Stimulated activated naive B cell treated with anti-CD40 and anti-IgM and Interleukin-4, amounts not matched to agents 10 μg/mL and 1 μg/mL and 100 μg/mL, for 72 hours (primary cell): ENCODE data around the gene PIP5K1B.
"Not testable (repeated sequence)": the region's sequence is repeated elsewhere in the genome, so short reads cannot be mapped to it uniquely, and the experiment has no call there.

Experiments
- ATAC-seq, 2 donors: fragments of 150-1000 bp; cut with Tn5 transposase; replicated peaks; 2 replicates each; pipeline ENCODE4 v1.10.0; 2021; ENCODE audit warnings: moderate library complexity in 1 of 2
- DNase-seq: peaks from one replicate; pipeline ENCODE4 v3.0.0; 2021
- H3K27ac Mint-ChIP-seq: one replicate; pipeline ENCODE4 v1.8.0; 2022; ENCODE audit warnings: mild to moderate bottlenecking, mixed read lengths
- H3K27me3 Mint-ChIP-seq, 2 donors: one replicate each; pipeline ENCODE4 v1.8.0; 2022; ENCODE audit warnings: mixed read lengths in 2 of 2
- H3K36me3 Mint-ChIP-seq, 2 donors: one replicate each; pipeline ENCODE4 v1.8.0; 2022; ENCODE audit warnings: mixed read lengths in 2 of 2, mild to moderate bottlenecking in 1 of 2
- H3K4me1 Mint-ChIP-seq, 2 donors: one replicate each; pipeline ENCODE4 v1.8.0; 2022; ENCODE audit warnings: mixed read lengths in 2 of 2, mild to moderate bottlenecking in 1 of 2
- H3K4me3 Mint-ChIP-seq, 2 donors: one replicate each; pipeline ENCODE4 v1.8.0; 2022; ENCODE audit warnings: mild to moderate bottlenecking in 2 of 2, mixed read lengths in 2 of 2, moderate library complexity in 1 of 2
- H3K9me3 Mint-ChIP-seq, 2 donors: one replicate each; pipeline ENCODE4 v1.8.0; 2022; ENCODE audit warnings: mixed read lengths in 2 of 2, mild to moderate bottlenecking in 1 of 2

PIP5K1B gene

GRCh38 chr9:68979538-68980314, 274.7 kb downstream of the PIP5K1B start:
- peak in 1 of 2 donors; percentile 6 for ATAC-seq
- H3K36me3 Mint-ChIP-seq = peaks cover 32 to 65% of the 10 kb centered on the region in 2 donors
- peaks cover 44 to 82% of the 10 kb centered on the region in 2 donors for H3K4me1 Mint-ChIP-seq
- peak overlapping the region; percentile 62 for H3K27ac Mint-ChIP-seq
- DNase-seq = no peak
- H3K9me3 Mint-ChIP-seq = no peaks in the 10 kb centered on the region
- H3K4me3 Mint-ChIP-seq = peak overlapping the region; percentile 25 to 27
- H3K27me3 Mint-ChIP-seq = no peaks in the 10 kb centered on the region

- Mint-ChIP-seq H3K27me3 (no peaks in the 10 kb centered on the region), H3K27ac (peak overlapping the region; percentile 15), H3K9me3 (no peaks in the 10 kb centered on the region), H3K4me3 (no peak overlapping the region), H3K36me3 (peaks cover 37 to 70% of the 10 kb centered on the region in 2 donors), H3K4me1 (peaks cover 39 to 75% of the 10 kb centered on the region in 2 donors)
- ATAC-seq = no peak
- no peak for DNase-seq
Observed at GRCh38 chr9:68980341-68980914, 275.4 kb downstream of the PIP5K1B start.

GRCh38 chr9:68981789-68982188, 276.7 kb downstream of the PIP5K1B start:
- Mint-ChIP-seq H3K27me3 (no peaks in the 10 kb centered on the region), H3K9me3 (no peaks in the 10 kb centered on the region), H3K36me3 (peaks cover 28 to 62% of the 10 kb centered on the region in 2 donors), H3K4me1 (peaks cover 34 to 61% of the 10 kb centered on the region in 2 donors), H3K27ac (peak overlapping the region; percentile 56), H3K4me3 (no peak overlapping the region)
- DNase-seq (no peak), ATAC-seq (no peak)

- Mint-ChIP-seq H3K36me3 (peaks cover 27 to 57% of the 10 kb centered on the region in 2 donors), H3K4me1 (peaks cover 30 to 55% of the 10 kb centered on the region in 2 donors), H3K27me3 (no peaks in the 10 kb centered on the region), H3K27ac (peak overlapping the region; percentile 81), H3K4me3 (peak overlapping the region; percentile 13 to 34), H3K9me3 (no peaks in the 10 kb centered on the region)
- ATAC-seq = peak; percentile 57 to 75
- no peak for DNase-seq
Observed at GRCh38 chr9:68983008-68983411, 278.0 kb downstream of the PIP5K1B start.

- Mint-ChIP-seq H3K4me1 (peaks cover 26 to 48% of the 10 kb centered on the region in 2 donors), H3K9me3 (no peaks in the 10 kb centered on the region), H3K27me3 (no peaks in the 10 kb centered on the region), H3K36me3 (peaks cover 25 to 50% of the 10 kb centered on the region in 2 donors), H3K4me3 (no peak overlapping the region), H3K27ac (peak overlapping the region; percentile 81)
- peak in 1 of 2 donors; percentile 5 for ATAC-seq
- DNase-seq = no peak
Observed at GRCh38 chr9:68983522-68984424, 278.7 kb downstream of the PIP5K1B start.

GRCh38 chr9:68986949-68987348, 281.9 kb downstream of the PIP5K1B start:
- Mint-ChIP-seq H3K36me3 (peaks cover 27 to 49% of the 10 kb centered on the region in 2 donors), H3K4me1 (peaks cover 9 to 16% of the 10 kb centered on the region in 2 donors)
- not testable (repeated sequence) for H3K4me3 Mint-ChIP-seq, H3K27me3 Mint-ChIP-seq, DNase-seq, H3K27ac Mint-ChIP-seq, H3K9me3 Mint-ChIP-seq, ATAC-seq

GRCh38 chr9:68991457-68991856, 286.4 kb downstream of the PIP5K1B start:
- peaks cover 28 to 44% of the 10 kb centered on the region in 2 donors for H3K36me3 Mint-ChIP-seq
- DNase-seq = no peak
- no peaks in the 10 kb centered on the region for H3K9me3 Mint-ChIP-seq
- no peak for ATAC-seq
- H3K4me3 Mint-ChIP-seq = no peak overlapping the region
- H3K27ac Mint-ChIP-seq = no peak overlapping the region
- no peaks in the 10 kb centered on the region for H3K27me3 Mint-ChIP-seq
- peaks cover 7 to 22% of the 10 kb centered on the region in 2 donors for H3K4me1 Mint-ChIP-seq

GRCh38 chr9:68995776-68996175, 290.7 kb downstream of the PIP5K1B start:
- H3K9me3 Mint-ChIP-seq = no peaks in the 10 kb centered on the region
- peaks cover 39 to 55% of the 10 kb centered on the region in 2 donors for H3K36me3 Mint-ChIP-seq
- no peak overlapping the region for H3K4me3 Mint-ChIP-seq
- ATAC-seq = no peak
- H3K4me1 Mint-ChIP-seq = peaks cover 19 to 45% of the 10 kb centered on the region in 2 donors
- no peak for DNase-seq
- H3K27me3 Mint-ChIP-seq = no peaks in the 10 kb centered on the region
- H3K27ac Mint-ChIP-seq = peak overlapping the region; percentile 86

- no peak overlapping the region for H3K27ac Mint-ChIP-seq
- peaks cover 34 to 52% of the 10 kb centered on the region in 2 donors for H3K36me3 Mint-ChIP-seq
- H3K4me1 Mint-ChIP-seq = peaks cover 21 to 45% of the 10 kb centered on the region in 2 donors
- H3K27me3 Mint-ChIP-seq = no peaks in the 10 kb centered on the region
- no peak overlapping the region for H3K4me3 Mint-ChIP-seq
- no peaks in the 10 kb centered on the region for H3K9me3 Mint-ChIP-seq
- ATAC-seq (no peak), DNase-seq (no peak)
Observed at GRCh38 chr9:68996462-68996861, 291.4 kb downstream of the PIP5K1B start.

- no peak for DNase-seq
- ATAC-seq = no peak
- H3K9me3 Mint-ChIP-seq = no peaks in the 10 kb centered on the region
- H3K27ac Mint-ChIP-seq = peak overlapping the region; percentile 65
- H3K4me3 Mint-ChIP-seq = no peak overlapping the region
- no peaks in the 10 kb centered on the region for H3K27me3 Mint-ChIP-seq
- peaks cover 21 to 45% of the 10 kb centered on the region in 2 donors for H3K4me1 Mint-ChIP-seq
- peaks cover 38 to 56% of the 10 kb centered on the region in 2 donors for H3K36me3 Mint-ChIP-seq
Observed at GRCh38 chr9:68997666-68998065, 292.6 kb downstream of the PIP5K1B start.

- Mint-ChIP-seq H3K36me3 (peaks cover 38 to 56% of the 10 kb centered on the region in 2 donors), H3K9me3 (no peaks in the 10 kb centered on the region), H3K27ac (peak overlapping the region; percentile 16), H3K4me3 (no peak overlapping the region), H3K27me3 (no peaks in the 10 kb centered on the region), H3K4me1 (peaks cover 19 to 40% of the 10 kb centered on the region in 2 donors)
- ATAC-seq (no peak), DNase-seq (no peak)
Observed at GRCh38 chr9:68998385-68998784, 293.3 kb downstream of the PIP5K1B start.

GRCh38 chr9:68998812-68999211, 293.8 kb downstream of the PIP5K1B start:
- ATAC-seq (peak in 1 of 2 donors; percentile 12), DNase-seq (no peak)
- Mint-ChIP-seq H3K9me3 (no peaks in the 10 kb centered on the region), H3K4me1 (peaks cover 18 to 40% of the 10 kb centered on the region in 2 donors), H3K27me3 (no peaks in the 10 kb centered on the region), H3K4me3 (no peak overlapping the region), H3K27ac (peak overlapping the region; percentile 68), H3K36me3 (peaks cover 34 to 55% of the 10 kb centered on the region in 2 donors)

- Mint-ChIP-seq H3K27ac (peak overlapping the region; percentile 68), H3K36me3 (peaks cover 36 to 59% of the 10 kb centered on the region in 2 donors), H3K9me3 (no peaks in the 10 kb centered on the region), H3K4me1 (peaks cover 18 to 40% of the 10 kb centered on the region in 2 donors), H3K4me3 (no peak overlapping the region), H3K27me3 (no peaks in the 10 kb centered on the region)
- DNase-seq (peak; percentile 55), ATAC-seq (peak; percentile 93 to 95)
Observed at GRCh38 chr9:68999393-69000105, 294.5 kb downstream of the PIP5K1B start.
